GM12878 (cell line): ENCODE results near the gene ARFGAP3. TPM values are rescaled to one million over a fixed set of nuclear protein-coding genes. Genes with fewer than 3 reads are reported as not detected.

Experiments
- ATAC-seq: fragments of 200-7000 bp; cut with Tn5 transposase; 3 replicates; pipeline ENCODE4 v1.9.1; 2020; ENCODE audit warnings: mild to moderate bottlenecking, moderate library complexity
- BruUV-seq: library from RNA; stranded (reverse); fragments of 400-500 nt; replicated peaks from 2 replicates; lab custom pipeline; 2021; lab: Mats Ljungman, UMichigan
- CTCF ChIA-PET: fragments of 300-600 bp; sonication (Branson Sonifier 250); formaldehyde crosslinking; extraction: SDS; loops from one replicate; lab custom pipeline; 2021; ENCODE audit warnings: inconsistent platforms; lab: Yijun Ruan, JAX
- POLR2A ChIA-PET: fragments of 350-600 bp; formaldehyde crosslinking; extraction: SDS; loops from one replicate; lab custom pipeline; 2021; ENCODE audit warnings: inconsistent platforms; lab: Charles Lee
- RAD21 ChIA-PET: fragments of 300-600 bp; sonication (Branson Sonifier 250); formaldehyde crosslinking; loops from one replicate; lab custom pipeline; 2023; ENCODE audit warnings: antibody characterized with exemption; ENCODE audit not compliant: unreplicated experiment; lab: Charles Lee
- SMC1A ChIA-PET: fragments of 300-600 bp; sonication (Branson Sonifier 250); formaldehyde crosslinking; loops from one replicate; lab custom pipeline; 2023; ENCODE audit not compliant: unreplicated experiment, uncharacterized antibody; lab: Charles Lee
- DNase-seq: peaks from one replicate; pipeline ENCODE4 v3.0.0-alpha.2; 2011; ENCODE audit warnings: low read depth, low spot score
- FAIRE-seq: peaks from 3 replicates; lab custom pipeline; 2011; peaks lifted over from hg19 to GRCh38; lab: Jason Lieb, UNC
- H2AFZ ChIP-seq: 2 replicates; pipeline ENCODE4 v1.6.0; 2011; ENCODE audit warnings: low read depth, low read length, control low read depth; ENCODE audit not compliant: control insufficient read depth
- H3K27ac ChIP-seq: 2 replicates; pipeline ENCODE4 v1.5.1; 2011; ENCODE audit warnings: control low read depth; ENCODE audit not compliant: control insufficient read depth, insufficient read depth
- H3K27me3 ChIP-seq, 2 experiments: replicated peaks in 1 of 2; 2 replicates each; pipeline versions ENCODE4 v1.6.0 to v1.6.1; 2011; ENCODE audit warnings: low read length in 1 of 2; ENCODE audit not compliant: control insufficient read depth in 2 of 2, insufficient read depth in 2 of 2
- H3K36me3 ChIP-seq, 2 experiments: 2 replicates each; pipeline ENCODE4 v1.5.1; 2011; ENCODE audit warnings: low read length in 1 of 2; ENCODE audit not compliant: control insufficient read depth in 2 of 2, insufficient read depth in 2 of 2
- H3K4me1 ChIP-seq: 2 replicates; pipeline ENCODE4 v1.6.1; 2011; ENCODE audit warnings: mild to moderate bottlenecking, low read length, moderate library complexity, mixed read lengths; ENCODE audit not compliant: control insufficient read depth, insufficient read depth
- H3K4me2 ChIP-seq: 2 replicates; pipeline ENCODE4 v1.6.0; 2011; ENCODE audit warnings: control low read depth; ENCODE audit not compliant: control insufficient read depth, insufficient read depth
- H3K4me3 ChIP-seq: fragments of 200-600 bp; sonication (generic); 2 replicates; pipeline ENCODE4 v1.5.1; 2016
- H3K79me2 ChIP-seq: 2 replicates; pipeline ENCODE4 v1.6.0; 2011; ENCODE audit warnings: low read length; ENCODE audit not compliant: control insufficient read depth, insufficient read depth
- H3K9ac ChIP-seq: 2 replicates; pipeline ENCODE4 v1.8.0; 2011; ENCODE audit warnings: low read length, control low read depth, mixed read lengths; ENCODE audit not compliant: control insufficient read depth, insufficient read depth
- H3K9me3 ChIP-seq: replicated peaks from 3 replicates; pipeline ENCODE4 v1.5.1; 2011; ENCODE audit warnings: mild to moderate bottlenecking, low read length; ENCODE audit not compliant: control insufficient read depth, insufficient read depth
- H4K20me1 ChIP-seq: 2 replicates; pipeline ENCODE4 v1.6.0; 2011; ENCODE audit not compliant: control insufficient read depth, insufficient read depth
- ESRRA ChIP-seq: IDR thresholded peaks from 2 replicates; pipeline ENCODE4 v1.6.1; 2012; ENCODE audit warnings: mild to moderate bottlenecking, low read length, improper control_type of control experiment
- EZH2 ChIP-seq: IDR thresholded peaks from 2 replicates; pipeline ENCODE4 v1.6.1; 2012; ENCODE audit warnings: low read depth, mild to moderate bottlenecking, control low read depth, inconsistent platforms, low read length, borderline replicate concordance; ENCODE audit not compliant: control insufficient read depth
- MYC ChIP-seq: IDR thresholded peaks from 2 replicates; pipeline ENCODE4 v1.6.1; 2011; ENCODE audit warnings: mild to moderate bottlenecking, low read length, moderate library complexity, inconsistent platforms; ENCODE audit not compliant: insufficient read depth, insufficient replicate concordance, insufficient read length, severe bottlenecking
- POLR2AphosphoS2 ChIP-seq: IDR thresholded peaks from 2 replicates; pipeline ENCODE4 v1.6.1; 2011; ENCODE audit warnings: low read depth, mild to moderate bottlenecking, low read length, improper control_type of control experiment, moderate library complexity
- RBBP5 ChIP-seq: fragments of 200-600 bp; sonication (generic); conservative IDR thresholded peaks from 2 replicates; pipeline ENCODE4 v1.6.1; 2016
- TARDBP ChIP-seq: IDR thresholded peaks from 2 replicates; pipeline ENCODE4 v1.6.1; 2016; ENCODE audit warnings: borderline replicate concordance
- ZZZ3 ChIP-seq: IDR thresholded peaks from 2 replicates; pipeline ENCODE4 v1.6.1; 2011; ENCODE audit warnings: low read depth; ENCODE audit not compliant: control insufficient read depth, insufficient read length
- WGBS: methylation state at CpG from one replicate; pipeline ENCODE4 v1.1.6; 2016; ENCODE audit warnings: low lambda C conversion rate; ENCODE audit not compliant: insufficient replicate concordance, insufficient coverage; ENCODE audit errors: missing lambda C conversion rate; 5-methylcytosine and 5-hydroxymethylcytosine counted together
- in situ Hi-C: fragments of 300-500 bp; cut with MboI; formaldehyde crosslinking; loops from 9 replicates; pipeline ENCODE4 v1.14.3; 2018; ENCODE audit warnings: mixed read lengths
- intact Hi-C: fragments of 100-400 bp; cut with micrococcal nuclease; formaldehyde crosslinking; loops from one replicate; pipeline ENCODE4 v1.14.2; 2022; ENCODE audit not compliant: unreplicated experiment
- polyA plus RNA-seq, 11 experiments: library from polyadenylated mRNA; depleted of rRNA in 4 of 11; unstranded in 6 of 11; stranded (reverse) in 5 of 11; fragments of >200 nt; fragmentation: Nextera tagmentation in 4 of 11; fragmentation: Illumina TruSeq in 1 of 11; extraction: Ambion mirVana in 4 of 11; extraction: Trizol in 1 of 11; gene quantifications; 1 replicate in 1 of 11; 2 replicates in 10 of 11; pipeline versions ENCODE4 v1.2.1 to v1.2.3, GENCODE V29; 2011 to 2016; ENCODE audit warnings: inconsistent platforms in 2 of 11, missing spikeins in 2 of 11, low read depth in 1 of 11
- total RNA-seq, 4 experiments: library from RNA; depleted of rRNA in 3 of 4; stranded (reverse); fragments of >200 nt in 3 of 4; fragmentation: Illumina TruSeq in 1 of 4; extraction: Trizol in 1 of 4; gene quantifications; 2 replicates each; pipeline versions ENCODE4 v1.2.1 to v1.2.3, GENCODE V29; 2013 to 2021
- TF ChIP-seq, protein P1 (sequence below): IDR thresholded peaks from 2 replicates; pipeline ENCODE4 v1.6.1; 2012; ENCODE audit warnings: low read depth, low read length, improper control_type of control experiment
- TF ChIP-seq, protein P2 (sequence below): fragments of 450-650 bp; IDR thresholded peaks from 2 replicates; pipeline ENCODE4 v1.6.1; 2017; ENCODE audit warnings: borderline replicate concordance
- TF ChIP-seq, protein P3 (sequence below): IDR thresholded peaks from 2 replicates; pipeline ENCODE4 v1.6.1; 2012; ENCODE audit warnings: improper control_type of control experiment, low read depth, low read length; ENCODE audit not compliant: insufficient replicate concordance

Gene ARFGAP3
- total and polyA plus RNA-seq, 10 of the 15 experiments (the other 5 are each of a cell fraction or from before 2014, with no cell fraction given): 29.7 to 50.8 (median 39.5) TPM

DNA sequence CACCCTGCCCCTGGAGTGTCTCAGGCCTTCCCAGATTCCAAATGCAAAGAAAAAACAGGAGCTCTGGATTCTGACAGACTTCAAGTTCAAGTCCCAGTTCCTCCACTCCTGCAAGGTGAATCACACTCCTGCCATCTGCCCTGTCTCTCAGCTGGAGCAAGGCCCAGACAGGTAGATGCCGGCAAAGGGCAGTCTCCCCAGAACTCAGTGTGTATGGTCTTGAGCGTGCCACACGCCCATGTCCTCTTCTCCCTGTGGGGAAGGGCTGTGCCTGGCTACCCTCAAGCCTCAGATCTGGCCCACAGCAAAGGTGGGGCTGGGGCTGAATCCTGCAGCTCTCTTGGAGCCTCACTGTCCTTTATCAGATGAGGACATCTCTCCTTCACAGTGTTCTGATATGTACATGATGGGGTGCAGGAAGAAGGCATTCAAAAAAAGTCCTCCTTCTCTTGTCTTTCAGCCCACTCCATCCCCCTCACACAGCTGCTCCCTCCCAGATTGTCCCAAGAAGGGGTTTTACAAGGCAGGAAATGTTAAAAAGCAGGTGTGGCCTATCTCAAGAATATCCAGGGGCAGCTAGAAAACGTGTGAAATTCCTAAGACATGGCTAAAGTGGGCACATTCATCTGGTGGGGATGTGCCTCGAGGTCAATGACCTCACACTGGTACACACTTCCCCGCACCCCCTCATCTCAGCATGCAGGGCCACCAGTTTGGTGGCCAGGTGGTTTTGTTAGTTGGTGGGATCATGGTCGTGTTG is 27.7 kb upstream of the ARFGAP3 start (continued):
- TF ChIP-seq ZZZ3 (no peak), MYC (no peak)
- TF ChIP-seq, protein P1, sequence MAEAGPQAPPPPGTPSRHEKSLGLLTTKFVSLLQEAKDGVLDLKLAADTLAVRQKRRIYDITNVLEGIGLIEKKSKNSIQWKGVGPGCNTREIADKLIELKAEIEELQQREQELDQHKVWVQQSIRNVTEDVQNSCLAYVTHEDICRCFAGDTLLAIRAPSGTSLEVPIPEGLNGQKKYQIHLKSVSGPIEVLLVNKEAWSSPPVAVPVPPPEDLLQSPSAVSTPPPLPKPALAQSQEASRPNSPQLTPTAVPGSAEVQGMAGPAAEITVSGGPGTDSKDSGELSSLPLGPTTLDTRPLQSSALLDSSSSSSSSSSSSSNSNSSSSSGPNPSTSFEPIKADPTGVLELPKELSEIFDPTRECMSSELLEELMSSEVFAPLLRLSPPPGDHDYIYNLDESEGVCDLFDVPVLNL: no peak
- TF ChIP-seq, protein P2, sequence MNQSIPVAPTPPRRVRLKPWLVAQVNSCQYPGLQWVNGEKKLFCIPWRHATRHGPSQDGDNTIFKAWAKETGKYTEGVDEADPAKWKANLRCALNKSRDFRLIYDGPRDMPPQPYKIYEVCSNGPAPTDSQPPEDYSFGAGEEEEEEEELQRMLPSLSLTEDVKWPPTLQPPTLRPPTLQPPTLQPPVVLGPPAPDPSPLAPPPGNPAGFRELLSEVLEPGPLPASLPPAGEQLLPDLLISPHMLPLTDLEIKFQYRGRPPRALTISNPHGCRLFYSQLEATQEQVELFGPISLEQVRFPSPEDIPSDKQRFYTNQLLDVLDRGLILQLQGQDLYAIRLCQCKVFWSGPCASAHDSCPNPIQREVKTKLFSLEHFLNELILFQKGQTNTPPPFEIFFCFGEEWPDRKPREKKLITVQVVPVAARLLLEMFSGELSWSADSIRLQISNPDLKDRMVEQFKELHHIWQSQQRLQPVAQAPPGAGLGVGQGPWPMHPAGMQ: no peak

DNA sequence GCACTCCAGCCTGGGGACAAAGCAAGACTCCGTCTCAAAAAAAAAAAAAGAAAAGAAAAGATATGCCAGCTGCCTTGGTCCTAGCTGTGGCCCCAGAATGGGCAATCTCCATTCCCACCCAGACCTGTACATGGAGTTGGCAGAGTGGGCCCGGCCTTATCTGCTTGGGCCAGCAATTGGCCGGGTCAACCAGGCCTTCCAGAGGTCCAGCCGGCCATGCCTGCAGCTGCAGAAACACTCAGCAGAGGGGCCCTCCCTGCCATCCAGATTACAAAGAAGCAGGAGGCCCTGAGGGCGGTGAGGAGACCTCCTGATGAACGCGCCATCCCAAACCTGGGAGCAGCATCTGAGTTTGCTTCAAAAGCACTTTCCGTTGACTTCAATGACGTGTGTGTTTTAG is 26.9 kb upstream of the ARFGAP3 start:
- TF ChIP-seq RBBP5 (no peak), POLR2AphosphoS2 (no peak), TARDBP (no peak), EZH2 (no peak), ESRRA (no peak)
- TF ChIP-seq, protein P3, sequence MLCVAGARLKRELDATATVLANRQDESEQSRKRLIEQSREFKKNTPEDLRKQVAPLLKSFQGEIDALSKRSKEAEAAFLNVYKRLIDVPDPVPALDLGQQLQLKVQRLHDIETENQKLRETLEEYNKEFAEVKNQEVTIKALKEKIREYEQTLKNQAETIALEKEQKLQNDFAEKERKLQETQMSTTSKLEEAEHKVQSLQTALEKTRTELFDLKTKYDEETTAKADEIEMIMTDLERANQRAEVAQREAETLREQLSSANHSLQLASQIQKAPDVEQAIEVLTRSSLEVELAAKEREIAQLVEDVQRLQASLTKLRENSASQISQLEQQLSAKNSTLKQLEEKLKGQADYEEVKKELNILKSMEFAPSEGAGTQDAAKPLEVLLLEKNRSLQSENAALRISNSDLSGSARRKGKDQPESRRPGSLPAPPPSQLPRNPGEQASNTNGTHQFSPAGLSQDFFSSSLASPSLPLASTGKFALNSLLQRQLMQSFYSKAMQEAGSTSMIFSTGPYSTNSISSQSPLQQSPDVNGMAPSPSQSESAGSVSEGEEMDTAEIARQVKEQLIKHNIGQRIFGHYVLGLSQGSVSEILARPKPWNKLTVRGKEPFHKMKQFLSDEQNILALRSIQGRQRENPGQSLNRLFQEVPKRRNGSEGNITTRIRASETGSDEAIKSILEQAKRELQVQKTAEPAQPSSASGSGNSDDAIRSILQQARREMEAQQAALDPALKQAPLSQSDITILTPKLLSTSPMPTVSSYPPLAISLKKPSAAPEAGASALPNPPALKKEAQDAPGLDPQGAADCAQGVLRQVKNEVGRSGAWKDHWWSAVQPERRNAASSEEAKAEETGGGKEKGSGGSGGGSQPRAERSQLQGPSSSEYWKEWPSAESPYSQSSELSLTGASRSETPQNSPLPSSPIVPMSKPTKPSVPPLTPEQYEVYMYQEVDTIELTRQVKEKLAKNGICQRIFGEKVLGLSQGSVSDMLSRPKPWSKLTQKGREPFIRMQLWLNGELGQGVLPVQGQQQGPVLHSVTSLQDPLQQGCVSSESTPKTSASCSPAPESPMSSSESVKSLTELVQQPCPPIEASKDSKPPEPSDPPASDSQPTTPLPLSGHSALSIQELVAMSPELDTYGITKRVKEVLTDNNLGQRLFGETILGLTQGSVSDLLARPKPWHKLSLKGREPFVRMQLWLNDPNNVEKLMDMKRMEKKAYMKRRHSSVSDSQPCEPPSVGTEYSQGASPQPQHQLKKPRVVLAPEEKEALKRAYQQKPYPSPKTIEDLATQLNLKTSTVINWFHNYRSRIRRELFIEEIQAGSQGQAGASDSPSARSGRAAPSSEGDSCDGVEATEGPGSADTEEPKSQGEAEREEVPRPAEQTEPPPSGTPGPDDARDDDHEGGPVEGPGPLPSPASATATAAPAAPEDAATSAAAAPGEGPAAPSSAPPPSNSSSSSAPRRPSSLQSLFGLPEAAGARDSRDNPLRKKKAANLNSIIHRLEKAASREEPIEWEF: no peak
- TF ChIP-seq, all 136 proteins: peak for 0
- Histone ChIP-seq H3K4me3 (no peak overlapping the region), H3K27ac (no peak overlapping the region), H3K9me3 (no peaks in the 10 kb centered on the region), H3K4me2 (no peak overlapping the region), H3K9ac (no peak overlapping the region), H3K27me3 (no peaks in the 10 kb centered on the region), H3K36me3 (peaks cover 42 to 49% of the 10 kb centered on the region in 2 experiments), H2AFZ (no peak overlapping the region), H3K79me2 (peaks cover 9% of the 10 kb centered on the region), H4K20me1 (no peaks in the 10 kb centered on the region), H3K4me1 (peaks cover 9% of the 10 kb centered on the region)
- in situ Hi-C loops (no loop called here), intact Hi-C loops (no loop called here)
- 98% methylated on average over 9 of the region's 9 CpGs for WGBS
- BruUV-seq: no TSS peak
- ATAC-seq (no peak), DNase-seq (no peak), FAIRE-seq (no peak)
- ChIA-PET RAD21 (interaction anchor here (2.5 kb wide), 1 partner anchor 16 kb away, joined by 8 read pairs; no protein-coding TSS in a partner anchor), POLR2A (interaction anchor here (0.5 kb wide), 1 partner anchor 11 kb away, joined by 3 read pairs; no protein-coding TSS in a partner anchor), CTCF (no interaction called here), SMC1A (no interaction called here)
